ENCODE measurements around the gene OTOP2. TPM values are rescaled to one million over a fixed set of nuclear protein-coding genes. Genes with fewer than 3 reads are reported as not detected.
A peak's percentile ranks its signal among the peaks of the same experiment; 100 is the strongest.

Gene OTOP2
- total RNA-seq, 4 donors from 2014 or later = not detected

DNA sequence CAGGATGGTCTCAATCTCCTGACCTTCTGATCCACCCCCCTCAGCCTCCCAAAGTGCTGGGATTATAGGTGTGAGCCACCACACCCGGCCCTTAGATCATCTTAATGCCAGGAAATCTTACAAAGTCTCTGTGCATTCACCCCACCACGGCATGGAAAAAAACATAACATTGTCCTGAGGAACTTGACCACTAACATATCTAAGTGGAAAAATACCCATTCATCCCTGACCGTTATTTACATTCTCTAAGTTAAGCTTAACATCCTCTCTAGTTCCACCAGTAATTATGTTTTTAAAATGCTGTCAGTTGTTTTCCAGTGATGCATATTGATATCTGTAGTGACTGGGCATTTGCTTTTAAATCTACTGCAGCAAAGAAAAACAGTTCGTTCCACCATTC is 51.9 kb downstream of the OTOP2 start:
- Histone ChIP-seq H3K4me1 (peaks cover 3 to 13% of the 10 kb centered on the region in 2 donors), H3K27me3 (no peaks in the 10 kb centered on the region), H3K4me3 (replicated peaks in 1 of 3) (no peak overlapping the region), H3K36me3 (no peaks in the 10 kb centered on the region), H3K9me3 (no peaks in the 10 kb centered on the region), H3K27ac (no peak overlapping the region)
- intact Hi-C loops (cut with DNase I) = no loop called here
- TF ChIP-seq, protein P1, sequence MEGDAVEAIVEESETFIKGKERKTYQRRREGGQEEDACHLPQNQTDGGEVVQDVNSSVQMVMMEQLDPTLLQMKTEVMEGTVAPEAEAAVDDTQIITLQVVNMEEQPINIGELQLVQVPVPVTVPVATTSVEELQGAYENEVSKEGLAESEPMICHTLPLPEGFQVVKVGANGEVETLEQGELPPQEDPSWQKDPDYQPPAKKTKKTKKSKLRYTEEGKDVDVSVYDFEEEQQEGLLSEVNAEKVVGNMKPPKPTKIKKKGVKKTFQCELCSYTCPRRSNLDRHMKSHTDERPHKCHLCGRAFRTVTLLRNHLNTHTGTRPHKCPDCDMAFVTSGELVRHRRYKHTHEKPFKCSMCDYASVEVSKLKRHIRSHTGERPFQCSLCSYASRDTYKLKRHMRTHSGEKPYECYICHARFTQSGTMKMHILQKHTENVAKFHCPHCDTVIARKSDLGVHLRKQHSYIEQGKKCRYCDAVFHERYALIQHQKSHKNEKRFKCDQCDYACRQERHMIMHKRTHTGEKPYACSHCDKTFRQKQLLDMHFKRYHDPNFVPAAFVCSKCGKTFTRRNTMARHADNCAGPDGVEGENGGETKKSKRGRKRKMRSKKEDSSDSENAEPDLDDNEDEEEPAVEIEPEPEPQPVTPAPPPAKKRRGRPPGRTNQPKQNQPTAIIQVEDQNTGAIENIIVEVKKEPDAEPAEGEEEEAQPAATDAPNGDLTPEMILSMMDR (IDR thresholded peaks at IDR 0.05) = no peak
- TF ChIP-seq POLR2A (IDR thresholded peaks at IDR 0.05) = no peak
- 79 to 83% methylated on average over 4 of the region's 4 CpGs for WGBS, 2 donors
- DNase-seq = no peak

DNA sequence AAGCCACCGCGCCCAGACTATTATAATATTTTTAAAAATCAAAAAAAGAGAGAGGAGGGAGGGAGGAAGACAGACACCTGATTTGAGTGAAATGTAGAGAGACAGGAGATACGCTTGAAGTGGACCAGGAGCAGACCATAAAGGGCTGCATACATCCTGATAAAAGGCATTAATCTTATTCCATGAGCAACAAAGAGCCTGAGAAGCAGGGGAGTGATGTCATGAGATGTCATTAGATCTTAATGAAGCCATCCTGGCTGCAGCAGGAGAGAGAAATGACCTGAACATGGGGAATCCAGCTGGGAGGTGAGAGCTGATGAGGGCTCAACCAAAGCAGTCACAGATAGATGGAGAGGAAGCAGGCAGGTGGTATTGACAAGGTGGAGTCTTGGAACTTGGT is 53.7 kb downstream of the OTOP2 start:
- WGBS, 2 donors = 90 to 92% methylated on average over 3 of the region's 3 CpGs
- TF ChIP-seq POLR2A (IDR thresholded peaks at IDR 0.05) = no peak
- TF ChIP-seq, protein P1 (IDR thresholded peaks at IDR 0.05) = no peak
- no peak for DNase-seq
- Histone ChIP-seq H3K4me3 (replicated peaks in 1 of 3) (no peak overlapping the region), H3K27me3 (no peaks in the 10 kb centered on the region), H3K36me3 (no peaks in the 10 kb centered on the region), H3K27ac (no peak overlapping the region), H3K9me3 (no peaks in the 10 kb centered on the region), H3K4me1 (peaks cover 12 to 18% of the 10 kb centered on the region in 2 donors)
- intact Hi-C loops (cut with DNase I) = no loop called here

DNA sequence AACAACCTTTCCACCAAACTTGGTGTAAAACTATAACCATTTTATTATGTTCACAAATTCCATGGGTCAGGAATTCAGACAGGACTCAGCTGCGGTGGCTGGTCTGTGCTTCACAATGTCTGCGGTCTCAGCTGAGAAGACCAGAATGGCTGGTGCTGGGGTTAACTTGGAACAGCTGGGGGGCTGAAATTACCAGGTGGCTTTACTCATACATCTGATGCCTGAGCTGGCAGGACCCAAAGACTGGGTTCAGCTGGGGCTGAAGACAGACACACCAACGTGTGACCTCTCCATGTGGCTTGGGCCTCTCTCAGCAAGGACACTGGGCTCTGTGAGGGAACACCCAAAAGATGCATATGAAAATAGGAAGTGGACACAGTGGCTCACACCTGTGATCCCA is 54.2 kb downstream of the OTOP2 start:
- Histone ChIP-seq H3K4me3 (replicated peaks in 1 of 3) (no peak overlapping the region), H3K27me3 (no peaks in the 10 kb centered on the region), H3K4me1 (peaks cover 13 to 19% of the 10 kb centered on the region in 2 donors), H3K36me3 (no peaks in the 10 kb centered on the region), H3K27ac (no peak overlapping the region), H3K9me3 (no peaks in the 10 kb centered on the region)
- DNase-seq = no peak
- TF ChIP-seq, protein P1 (IDR thresholded peaks at IDR 0.05) = no peak
- no peak for TF ChIP-seq POLR2A (IDR thresholded peaks at IDR 0.05)
- 72 to 89% methylated on average over 3 of the region's 3 CpGs for WGBS, 2 donors
- intact Hi-C loops (cut with DNase I) = no loop called here

DNA sequence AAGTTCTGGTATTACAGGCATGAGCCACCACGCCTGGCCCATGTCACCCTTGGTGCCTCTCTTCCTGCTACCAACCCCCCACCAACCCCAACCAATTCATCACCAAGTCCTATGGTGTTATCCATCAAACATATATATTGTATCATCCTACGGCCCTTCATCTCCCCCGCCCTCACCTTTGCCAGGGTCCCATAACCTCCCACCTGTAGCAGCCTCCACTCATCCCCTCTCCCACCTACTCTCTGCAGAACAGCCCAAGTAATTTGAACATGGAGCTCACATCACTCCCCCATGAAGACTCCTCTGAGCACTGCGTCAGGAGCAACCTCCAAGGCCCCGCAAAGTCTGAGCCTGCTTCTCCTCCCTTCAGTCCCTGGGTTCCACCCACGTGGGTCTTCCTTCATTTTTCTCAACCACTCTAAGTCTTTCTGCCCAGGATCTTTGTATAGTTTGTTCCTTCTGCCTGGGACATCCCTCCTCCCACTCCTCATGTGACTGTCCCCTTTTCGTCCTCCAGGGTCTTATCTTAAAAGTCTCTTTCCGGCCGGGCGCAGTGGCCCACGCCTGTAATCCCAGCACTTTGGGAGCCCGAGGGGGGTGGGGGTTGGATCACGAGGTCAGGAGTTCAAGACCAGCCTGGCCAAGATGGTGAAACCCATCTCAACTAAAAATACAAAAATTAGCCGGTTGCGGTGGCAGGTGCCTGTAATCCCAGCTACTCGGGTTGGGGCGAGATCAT is 55.5 kb downstream of the OTOP2 start:
- TF ChIP-seq, protein P1 (IDR thresholded peaks at IDR 0.05) = no peak
- TF ChIP-seq POLR2A (IDR thresholded peaks at IDR 0.05) = no peak
- 79 to 80% methylated on average over 17 of the region's 17 CpGs for WGBS, 2 donors

DNA sequence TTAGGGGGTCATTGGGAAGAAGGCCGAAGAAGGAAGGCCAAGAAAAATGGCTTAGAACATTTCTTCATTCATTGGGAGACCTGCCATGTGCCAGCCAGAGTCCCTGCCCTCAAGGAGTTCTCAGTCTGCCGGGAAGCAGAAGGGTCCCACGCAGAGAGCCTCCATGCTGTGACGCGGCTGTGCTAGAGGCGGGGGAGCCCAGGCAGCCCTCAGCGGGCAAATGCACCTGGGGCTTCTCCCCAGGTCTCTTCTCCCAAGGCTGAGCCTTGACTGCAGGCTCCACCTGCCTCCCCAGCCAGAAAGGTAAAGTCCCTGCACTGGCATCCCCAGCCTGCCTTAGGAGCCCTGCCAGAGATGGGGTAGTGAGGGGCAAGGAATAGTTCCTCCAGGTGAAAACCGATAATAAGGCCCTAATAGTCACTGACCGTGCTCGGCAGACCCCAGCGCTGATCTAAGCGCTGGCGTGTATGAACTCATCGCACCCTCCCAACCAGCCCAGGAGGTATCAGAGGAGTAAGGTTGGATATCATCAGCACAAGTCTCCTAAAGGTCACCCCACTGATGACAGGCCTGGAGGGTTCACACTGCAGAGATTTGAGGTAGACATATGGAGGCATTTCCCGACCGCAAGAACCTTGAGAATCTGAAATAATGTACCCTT is 57.4 kb downstream of the OTOP2 start:
- Histone ChIP-seq H3K4me3 (replicated peaks in 1 of 3) (peak overlapping the region; percentile 23 to 58 (median 43)), H3K27me3 (no peaks in the 10 kb centered on the region), H3K27ac (peak overlapping the region; percentile 45 to 89 (median 79)), H3K9me3 (no peaks in the 10 kb centered on the region), H3K4me1 (peaks cover 13 to 19% of the 10 kb centered on the region in 2 donors), H3K36me3 (no peaks in the 10 kb centered on the region)
- intact Hi-C loops (cut with DNase I) = no loop called here
- no peak for TF ChIP-seq POLR2A (IDR thresholded peaks at IDR 0.05)
- TF ChIP-seq, protein P1 (IDR thresholded peaks at IDR 0.05) = no peak
- DNase-seq = no peak
- WGBS, 2 donors = 54 to 60% methylated on average over 16 of the region's 16 CpGs

More for the DNA sequence above, 55.5 kb downstream of the OTOP2 start:
- no peaks in the 10 kb centered on the region for H3K27me3 ChIP-seq
- intact Hi-C loops (cut with DNase I) = no loop called here
- H3K4me1 ChIP-seq = peaks cover 13 to 19% of the 10 kb centered on the region in 2 donors
- H3K4me3 ChIP-seq (replicated peaks in 1 of 3) = no peak overlapping the region
- no peak overlapping the region for H3K27ac ChIP-seq
- DNase-seq = no peak
- no peaks in the 10 kb centered on the region for H3K36me3 ChIP-seq
- no peaks in the 10 kb centered on the region for H3K9me3 ChIP-seq

Data from thyroid gland (tissue), 4 donors.